Right atrium auricular region (tissue), 2 donors: ENCODE measurements around the gene COL23A1. TPM values are rescaled to one million over a fixed set of nuclear protein-coding genes. Genes with fewer than 3 reads are reported as not detected.

Source experiments
- DNase-seq: peaks from one replicate; pipeline ENCODE4 v3.0.0-alpha.2; 2019; ENCODE audit warnings: low spot score
- H3K27ac ChIP-seq, 2 donors: fragments of 200-600 bp; sonication (generic); 1 replicate in 1 of 2; 2 replicates in 1 of 2; pipeline ENCODE4 v1.5.1; 2016 to 2019
- H3K27me3 ChIP-seq, 2 donors: fragments of 200-600 bp; sonication (generic); one replicate each; pipeline versions ENCODE4 v1.5.1 to v1.6.0; 2017 to 2019
- H3K36me3 ChIP-seq: fragments of 200-600 bp; sonication (generic); one replicate; pipeline ENCODE4 v1.5.1; 2016
- H3K4me1 ChIP-seq, 2 donors: fragments of 200-600 bp; sonication (generic); one replicate each; pipeline versions ENCODE4 v1.5.1 to v1.6.0; 2017 to 2019
- H3K4me3 ChIP-seq, 2 donors: fragments of 200-600 bp; sonication (generic); 1 replicate in 1 of 2; 2 replicates in 1 of 2; pipeline ENCODE4 v1.5.1; 2017 to 2019; ENCODE audit warnings: mild to moderate bottlenecking in 1 of 2, moderate library complexity in 1 of 2
- H3K9me3 ChIP-seq, 2 donors: fragments of 200-600 bp; sonication (generic); one replicate each; pipeline ENCODE4 v1.5.1; 2019
- CTCF ChIP-seq, 2 donors: fragments of 200-600 bp; sonication (generic); IDR thresholded peaks; one replicate each; pipeline ENCODE4 v1.5.1; 2019; ENCODE audit warnings: antibody characterized with exemption in 2 of 2
- total RNA-seq, 2 donors: library from RNA; depleted of rRNA; stranded (reverse); fragments of >200 nt; gene quantifications; one replicate each; pipeline ENCODE4 v1.1.0, GENCODE V29; 2016

Gene COL23A1
- total RNA-seq, 2 donors from 2014 or later = 5.7 to 6.8 TPM

DNA sequence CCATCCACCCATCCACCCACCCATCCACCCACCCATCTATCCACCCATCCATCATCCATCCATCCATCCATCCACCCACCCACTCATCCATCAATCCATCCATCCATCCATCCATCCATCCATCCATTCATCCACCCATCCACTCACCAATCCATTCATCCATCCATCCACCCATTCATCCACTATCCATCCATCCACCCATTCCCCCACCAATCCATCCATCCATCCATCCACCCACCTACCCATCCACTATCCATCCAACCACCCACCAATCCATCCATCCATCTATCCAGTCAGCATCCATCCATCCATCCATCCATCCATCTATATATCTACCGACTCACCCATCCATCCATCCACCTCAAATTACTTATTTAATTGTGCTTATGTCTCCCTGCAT, 320.7 kb downstream of the COL23A1 start:
- Histone ChIP-seq H3K27me3 (no peaks in the 10 kb centered on the region), H3K4me3 (no peak overlapping the region), H3K4me1 (no peaks in the 10 kb centered on the region), H3K9me3 (no peaks in the 10 kb centered on the region), H3K27ac (no peak overlapping the region), H3K36me3 (no peaks in the 10 kb centered on the region)
- TF ChIP-seq CTCF (IDR thresholded peaks at IDR 0.05) = no peak
- no peak for DNase-seq

- Histone ChIP-seq H3K9me3 (no peaks in the 10 kb centered on the region), H3K4me1 (no peaks in the 10 kb centered on the region), H3K27ac (no peak overlapping the region), H3K27me3 (no peaks in the 10 kb centered on the region), H3K36me3 (no peaks in the 10 kb centered on the region), H3K4me3 (no peak overlapping the region)
- no peak for TF ChIP-seq CTCF (IDR thresholded peaks at IDR 0.05)
- DNase-seq = no peak
Observed at GRCh38 chr5:178267876-178268275, 322.3 kb downstream of the COL23A1 start.

DNA sequence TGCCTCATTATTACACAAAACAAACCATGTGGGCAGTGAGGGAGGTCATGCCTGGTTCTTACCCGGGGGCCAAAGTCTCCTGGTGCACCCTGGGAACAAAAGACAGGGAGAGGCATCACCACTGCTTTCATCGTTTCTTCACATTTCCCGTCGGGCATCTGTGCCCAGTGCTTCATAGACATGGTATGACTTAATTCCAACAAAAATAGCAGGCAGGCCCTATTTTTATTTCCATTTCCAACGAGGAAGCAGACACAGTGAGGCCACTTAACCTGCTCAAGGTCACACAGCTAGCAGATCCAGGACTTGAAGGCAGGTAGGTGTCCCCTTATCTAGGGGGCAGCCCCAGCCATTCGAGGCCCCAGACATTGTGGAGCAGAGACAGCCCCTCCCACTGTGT, 322.9 kb downstream of the COL23A1 start:
- Histone ChIP-seq H3K4me1 (no peaks in the 10 kb centered on the region), H3K27ac (no peak overlapping the region), H3K9me3 (no peaks in the 10 kb centered on the region), H3K27me3 (no peaks in the 10 kb centered on the region), H3K4me3 (no peak overlapping the region), H3K36me3 (no peaks in the 10 kb centered on the region)
- TF ChIP-seq CTCF (IDR thresholded peaks at IDR 0.05) = no peak
- no peak for DNase-seq

DNA sequence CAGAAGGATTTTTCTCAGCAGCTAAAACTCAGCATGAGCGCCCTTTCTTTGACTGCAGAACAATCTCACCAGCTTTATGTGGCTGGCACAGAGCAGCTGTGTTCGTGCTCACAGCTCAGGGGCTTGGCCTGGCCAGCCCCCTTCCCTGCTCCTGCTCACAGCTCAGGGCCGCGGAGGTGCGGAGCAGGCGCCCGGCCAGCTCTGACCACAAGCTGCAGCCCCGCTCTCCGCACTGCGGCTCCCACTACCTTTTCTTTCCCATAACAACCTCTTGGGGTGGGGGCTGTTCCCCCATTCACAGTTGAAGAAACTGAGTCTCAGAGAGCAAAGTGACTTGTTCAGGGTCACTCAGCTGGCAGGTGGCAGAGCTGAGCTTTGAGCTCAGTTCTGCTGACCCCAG, 323.6 kb downstream of the COL23A1 start:
- DNase-seq = no peak
- H3K27me3 ChIP-seq = no peaks in the 10 kb centered on the region
- no peaks in the 10 kb centered on the region for H3K9me3 ChIP-seq
- H3K36me3 ChIP-seq = no peaks in the 10 kb centered on the region
- no peak overlapping the region for H3K4me3 ChIP-seq
- no peak overlapping the region for H3K27ac ChIP-seq
- no peaks in the 10 kb centered on the region for H3K4me1 ChIP-seq
- no peak for TF ChIP-seq CTCF (IDR thresholded peaks at IDR 0.05)

- DNase-seq = no peak
- TF ChIP-seq CTCF (IDR thresholded peaks at IDR 0.05) = no peak
- no peaks in the 10 kb centered on the region for H3K36me3 ChIP-seq
- no peaks in the 10 kb centered on the region for H3K9me3 ChIP-seq
- no peaks in the 10 kb centered on the region for H3K4me1 ChIP-seq
- H3K27ac ChIP-seq = no peak overlapping the region
- H3K27me3 ChIP-seq = no peaks in the 10 kb centered on the region
- no peak overlapping the region for H3K4me3 ChIP-seq
Observed at GRCh38 chr5:178265746-178266145, 324.4 kb downstream of the COL23A1 start.

DNA sequence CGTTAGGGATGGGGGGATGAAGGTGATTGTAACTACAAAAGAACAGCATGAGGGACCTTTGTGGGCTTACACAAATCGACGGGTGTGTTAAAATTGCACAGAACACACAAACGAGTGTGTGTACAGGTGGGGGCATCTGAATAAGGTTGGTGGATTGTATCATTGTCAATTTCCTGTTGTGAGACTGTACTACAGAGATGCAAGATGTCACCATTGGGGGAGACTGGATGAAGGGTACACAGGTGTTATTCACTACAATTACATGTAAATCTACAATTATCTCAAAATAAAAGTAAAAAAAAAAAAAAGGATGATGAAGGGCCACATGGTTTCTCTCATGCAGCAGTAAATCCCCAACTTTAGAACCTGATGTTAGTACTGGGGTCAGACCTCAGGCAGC, 326.1 kb downstream of the COL23A1 start:
- Histone ChIP-seq H3K36me3 (no peaks in the 10 kb centered on the region), H3K27me3 (no peaks in the 10 kb centered on the region), H3K4me3 (no peak overlapping the region), H3K27ac (no peak overlapping the region), H3K9me3 (no peaks in the 10 kb centered on the region), H3K4me1 (no peaks in the 10 kb centered on the region)
- no peak for DNase-seq
- no peak for TF ChIP-seq CTCF (IDR thresholded peaks at IDR 0.05)
